Measurements from ENCODE around the gene ORC3.

DNA sequence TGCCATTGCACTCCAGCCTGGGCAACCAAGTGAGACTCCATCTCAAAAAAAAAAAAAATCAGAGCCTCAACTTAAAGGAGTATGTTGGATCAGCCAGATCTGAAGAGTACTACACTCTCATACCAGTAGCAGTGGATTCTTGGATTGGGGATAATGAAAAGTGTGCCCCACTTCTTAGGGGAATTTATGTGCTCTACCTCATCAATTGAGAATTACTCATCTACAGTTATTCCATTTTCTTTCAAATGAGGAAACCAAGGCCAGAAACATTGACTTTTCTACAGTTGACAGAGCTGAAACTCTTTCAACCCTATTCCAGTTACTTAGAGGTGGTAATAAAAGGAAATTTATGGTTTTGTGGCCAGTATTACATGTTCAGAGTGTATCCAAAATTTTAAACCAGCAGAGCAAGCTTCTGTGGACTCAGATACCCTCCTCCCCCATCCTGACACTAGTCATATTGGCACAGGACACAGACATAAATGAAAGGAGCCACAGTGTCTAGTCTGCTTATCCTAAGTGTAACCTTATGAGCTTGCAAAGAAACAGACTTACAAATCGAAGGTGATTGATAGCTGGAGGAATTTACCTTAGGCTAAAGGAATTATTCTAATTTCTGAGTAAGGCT, 51.2 kb downstream of the ORC3 start:
- TF ChIP-seq, protein P1, sequence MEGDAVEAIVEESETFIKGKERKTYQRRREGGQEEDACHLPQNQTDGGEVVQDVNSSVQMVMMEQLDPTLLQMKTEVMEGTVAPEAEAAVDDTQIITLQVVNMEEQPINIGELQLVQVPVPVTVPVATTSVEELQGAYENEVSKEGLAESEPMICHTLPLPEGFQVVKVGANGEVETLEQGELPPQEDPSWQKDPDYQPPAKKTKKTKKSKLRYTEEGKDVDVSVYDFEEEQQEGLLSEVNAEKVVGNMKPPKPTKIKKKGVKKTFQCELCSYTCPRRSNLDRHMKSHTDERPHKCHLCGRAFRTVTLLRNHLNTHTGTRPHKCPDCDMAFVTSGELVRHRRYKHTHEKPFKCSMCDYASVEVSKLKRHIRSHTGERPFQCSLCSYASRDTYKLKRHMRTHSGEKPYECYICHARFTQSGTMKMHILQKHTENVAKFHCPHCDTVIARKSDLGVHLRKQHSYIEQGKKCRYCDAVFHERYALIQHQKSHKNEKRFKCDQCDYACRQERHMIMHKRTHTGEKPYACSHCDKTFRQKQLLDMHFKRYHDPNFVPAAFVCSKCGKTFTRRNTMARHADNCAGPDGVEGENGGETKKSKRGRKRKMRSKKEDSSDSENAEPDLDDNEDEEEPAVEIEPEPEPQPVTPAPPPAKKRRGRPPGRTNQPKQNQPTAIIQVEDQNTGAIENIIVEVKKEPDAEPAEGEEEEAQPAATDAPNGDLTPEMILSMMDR (IDR thresholded peaks at IDR 0.05) = no peak
- TF ChIP-seq POLR2A (IDR thresholded peaks at IDR 0.05) = no peak

Measured in upper lobe of left lung (tissue), 4 donors.